ENCODE data around the gene MFAP3L. TPM values are rescaled to one million over a fixed set of nuclear protein-coding genes. Genes with fewer than 3 reads are reported as not detected.
"Not testable (repeated sequence)": the region's sequence is repeated elsewhere in the genome, so short reads cannot be mapped to it uniquely, and the experiment has no call there.

Gene MFAP3L
- polyA plus RNA-seq, 3 donors, result 21.4 to 24.0 (median 23.2) TPM

DNA sequence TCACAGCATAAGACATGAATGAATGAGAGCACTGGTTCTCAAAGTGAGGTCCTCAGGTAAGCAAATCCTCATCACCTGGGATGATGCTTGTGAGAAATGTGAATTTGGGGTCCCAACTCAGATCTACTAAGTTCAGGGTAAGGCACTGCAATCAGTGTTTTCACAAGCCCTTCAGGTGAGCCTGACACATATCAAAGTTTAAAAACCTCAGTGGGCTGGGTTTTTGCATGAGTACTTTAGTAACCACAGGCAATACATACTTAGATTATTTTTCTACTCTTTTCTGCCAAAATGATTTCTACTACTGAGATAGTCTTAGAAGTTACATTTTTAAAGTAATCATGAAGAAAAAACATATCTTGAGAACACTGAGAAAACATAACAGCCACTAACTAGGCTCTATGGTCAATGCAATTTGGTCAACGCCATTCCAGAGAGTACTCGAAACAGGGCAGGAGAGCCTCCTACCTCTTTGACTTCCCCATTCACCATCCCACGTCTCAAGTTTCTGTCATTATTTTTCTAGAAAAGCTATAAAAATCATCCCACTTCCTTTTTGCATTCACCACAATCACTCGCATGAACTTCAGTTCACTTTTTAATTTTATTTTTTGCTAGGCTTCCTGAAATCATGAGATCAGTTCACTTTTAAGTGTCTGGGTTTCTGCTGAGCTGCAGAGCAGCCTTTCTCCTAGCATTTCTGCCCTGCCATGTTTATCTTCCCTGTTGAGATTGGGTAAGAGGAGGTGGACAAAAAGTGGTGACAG lies 73.8 kb downstream of the MFAP3L start:
- no peak for DNase-seq (ENCODE audit: low read depth in 3 of 3, low spot score in 2 of 3)

GRCh38 chr4:169948271-169948670 lies 77.9 kb downstream of the MFAP3L start:
- no peak for DNase-seq (ENCODE audit: low read depth in 3 of 3, low spot score in 2 of 3)

GRCh38 chr4:169945636-169946035 lies 80.6 kb downstream of the MFAP3L start:
- no peak for DNase-seq (ENCODE audit: low read depth in 3 of 3, low spot score in 2 of 3)

DNA sequence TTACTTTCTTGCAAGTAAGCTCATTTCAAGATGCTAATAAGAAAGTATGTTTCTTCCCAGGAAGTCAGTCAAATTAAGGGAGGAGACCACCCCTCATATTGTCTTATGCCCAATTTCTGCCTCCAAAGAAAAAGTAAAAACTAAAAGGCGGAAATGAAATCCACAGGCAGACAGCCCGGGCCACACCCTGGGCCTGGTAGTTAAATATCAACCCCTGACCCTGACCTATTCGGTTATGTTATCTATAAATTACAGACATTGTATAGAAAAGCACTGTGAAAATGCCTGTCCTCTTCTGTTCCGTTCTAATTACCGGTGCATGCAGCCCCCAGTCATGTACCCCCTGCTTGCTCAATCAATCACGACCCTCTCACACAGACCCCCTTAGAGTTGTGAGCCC lies 82.6 kb downstream of the MFAP3L start:
- not testable (repeated sequence) for DNase-seq (ENCODE audit: low read depth in 3 of 3, low spot score in 2 of 3)

- no peak for DNase-seq (ENCODE audit: low read depth in 3 of 3, low spot score in 2 of 3)
Observed at GRCh38 chr4:169941141-169941540, 85.1 kb downstream of the MFAP3L start.

- DNase-seq (ENCODE audit: low read depth in 3 of 3, low spot score in 2 of 3), result no peak
Observed at GRCh38 chr4:169940460-169940859, 85.7 kb downstream of the MFAP3L start.

Other genes with a start within 250 kb of the MFAP3L start
- 10 to 100 TPM; 22.3 to 23.9 (median 22.4) TPM for gene AADAT, start 63.6 kb upstream of the MFAP3L start, polyA plus RNA-seq (ENCODE audit: insufficient read length in 3 of 3)

Measured in right renal cortex interstitium (tissue), 3 donors.